DMS 273 treated with DMSO at 0.1 percent for 48 hours (cell line): ENCODE measurements around the gene TFF1.
"Not testable (repeated sequence)": the region's sequence is repeated elsewhere in the genome, so short reads cannot be mapped to it uniquely, and the experiment has no call there.

Experiments used
- DNase-seq: peaks from one replicate; lab custom pipeline; 2025; lab: John Stamatoyannopoulos, UW

Gene TFF1

GRCh38 chr21:42366292-42367010 is at the start of gene TFF1:
TFF1 (minus strand) TSS chr21:42366535; CDS start chr21:42366495, 40 bp downstream.
- DNase-seq = no peak

GRCh38 chr21:42414928-42415769 is 48.8 kb upstream of the TFF1 start:
- DNase-seq = no peak

DNA sequence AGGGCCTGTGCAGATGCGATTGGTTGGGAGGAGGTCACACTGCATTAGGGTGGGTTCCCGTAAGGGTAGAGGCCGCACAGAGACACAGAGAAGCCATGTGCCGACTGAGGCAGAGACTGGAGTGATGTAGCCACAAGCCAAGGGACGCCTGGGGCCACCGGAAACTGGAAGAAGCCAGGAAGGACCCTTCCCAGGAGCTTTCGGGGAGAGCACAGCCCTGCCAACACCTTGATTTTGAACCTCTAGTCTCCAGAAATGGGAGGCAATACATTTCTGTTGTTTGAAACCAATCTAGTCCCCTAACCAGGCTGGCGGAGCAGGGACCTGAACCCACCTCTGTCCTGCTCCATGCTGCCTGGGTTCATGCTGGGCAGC is 48.2 kb upstream of the TFF1 start:
- DNase-seq = no peak

DNA sequence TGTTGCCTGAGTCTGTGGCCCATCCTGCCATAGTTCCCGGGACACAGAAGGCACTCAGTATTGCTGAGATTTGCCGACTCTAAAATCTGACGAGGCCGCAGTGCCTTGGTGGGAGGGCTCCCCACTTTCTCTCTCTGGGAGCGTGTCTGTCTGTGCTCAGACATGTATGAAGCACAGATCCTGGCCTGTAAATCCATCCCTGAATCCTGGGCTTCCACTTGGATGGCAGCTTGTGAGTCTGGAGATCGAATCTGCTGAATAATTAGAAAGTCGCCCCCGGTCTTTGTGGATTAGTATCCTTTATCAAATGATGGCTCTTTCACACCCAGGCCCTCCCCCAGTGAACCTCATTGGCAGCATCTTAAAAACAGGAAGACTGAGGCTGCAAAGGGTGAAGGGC is 47.7 kb upstream of the TFF1 start:
- DNase-seq = no peak

DNA sequence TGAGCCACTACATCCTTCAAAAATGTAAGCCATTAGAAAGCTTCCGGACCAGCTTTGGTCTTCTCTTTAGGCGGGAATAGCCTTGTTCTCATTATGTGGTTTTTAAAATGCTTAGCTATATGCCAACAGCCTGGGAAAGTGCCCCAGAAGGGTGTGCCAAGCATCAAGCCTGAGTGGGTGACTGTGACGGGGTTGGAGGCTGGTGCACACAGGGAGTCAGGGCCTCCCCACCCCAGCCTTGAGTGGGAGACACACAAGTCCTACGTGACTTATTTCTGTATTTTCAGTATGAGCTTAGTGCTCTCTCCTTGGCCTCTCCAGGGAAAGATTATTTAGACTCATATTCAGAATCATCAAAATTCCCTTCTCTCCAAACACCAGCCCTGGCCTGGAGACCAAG is 47.2 kb upstream of the TFF1 start:
- no peak for DNase-seq

GRCh38 chr21:42413093-42413492 is 46.8 kb upstream of the TFF1 start:
- DNase-seq = no peak

GRCh38 chr21:42412636-42412933 is 46.2 kb upstream of the TFF1 start:
- DNase-seq = no peak

GRCh38 chr21:42411891-42412635 is 45.7 kb upstream of the TFF1 start:
- DNase-seq = no peak

DNA sequence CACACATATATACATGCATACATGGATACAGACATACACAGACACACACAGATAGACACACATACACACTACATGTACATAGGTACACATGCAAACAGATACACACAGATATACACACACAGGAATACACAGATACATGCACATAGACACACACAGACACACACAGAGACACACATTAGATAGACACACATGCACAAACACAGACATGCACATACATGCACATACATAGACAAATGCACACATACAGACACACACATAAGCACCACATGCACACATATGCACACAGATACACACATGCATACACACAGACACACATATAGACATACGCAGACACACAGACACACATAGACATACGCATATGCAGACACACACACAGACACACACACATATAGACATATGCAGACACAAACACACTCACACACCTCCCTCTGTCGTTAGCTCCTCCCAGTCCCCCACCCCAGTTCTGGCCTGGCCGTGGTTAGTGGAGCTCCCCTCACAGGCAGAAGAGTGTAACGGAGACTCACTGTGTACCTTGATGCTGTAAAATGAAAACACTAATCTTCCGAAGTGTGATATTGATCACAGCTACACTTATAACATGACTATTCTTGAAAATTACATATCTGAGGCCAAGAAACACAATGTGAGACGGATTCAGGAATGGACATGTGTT is 45.0 kb upstream of the TFF1 start:
- no peak for DNase-seq

DNA sequence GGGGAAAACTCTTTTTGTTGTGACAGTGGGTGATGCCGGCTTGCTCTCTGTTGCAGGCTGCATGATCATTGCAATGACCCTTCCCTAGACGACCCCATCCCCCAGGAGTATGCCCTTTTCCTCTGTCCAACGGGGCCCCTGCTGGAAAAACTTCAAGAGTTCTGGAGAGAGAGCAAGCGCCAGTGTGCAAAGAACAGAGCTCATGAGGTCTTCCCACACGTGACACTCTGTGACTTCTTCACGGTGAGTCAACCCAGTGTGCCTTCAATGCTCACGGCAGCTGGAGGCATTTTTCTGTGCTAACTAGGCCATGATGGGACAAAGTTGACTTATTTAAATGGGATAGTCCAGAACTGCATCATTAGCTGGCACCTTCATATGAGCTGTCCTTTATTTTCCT is 43.0 kb upstream of the TFF1 start:
- no peak for DNase-seq

GRCh38 chr21:42408718-42409117 is 42.4 kb upstream of the TFF1 start:
- DNase-seq = not testable (repeated sequence)

- DNase-seq = no peak
Observed at GRCh38 chr21:42407476-42407875, 41.1 kb upstream of the TFF1 start.

- DNase-seq = no peak
Observed at GRCh38 chr21:42406866-42407265, 40.5 kb upstream of the TFF1 start.

GRCh38 chr21:42406201-42406621 is 39.9 kb upstream of the TFF1 start:
- no peak for DNase-seq

DNA sequence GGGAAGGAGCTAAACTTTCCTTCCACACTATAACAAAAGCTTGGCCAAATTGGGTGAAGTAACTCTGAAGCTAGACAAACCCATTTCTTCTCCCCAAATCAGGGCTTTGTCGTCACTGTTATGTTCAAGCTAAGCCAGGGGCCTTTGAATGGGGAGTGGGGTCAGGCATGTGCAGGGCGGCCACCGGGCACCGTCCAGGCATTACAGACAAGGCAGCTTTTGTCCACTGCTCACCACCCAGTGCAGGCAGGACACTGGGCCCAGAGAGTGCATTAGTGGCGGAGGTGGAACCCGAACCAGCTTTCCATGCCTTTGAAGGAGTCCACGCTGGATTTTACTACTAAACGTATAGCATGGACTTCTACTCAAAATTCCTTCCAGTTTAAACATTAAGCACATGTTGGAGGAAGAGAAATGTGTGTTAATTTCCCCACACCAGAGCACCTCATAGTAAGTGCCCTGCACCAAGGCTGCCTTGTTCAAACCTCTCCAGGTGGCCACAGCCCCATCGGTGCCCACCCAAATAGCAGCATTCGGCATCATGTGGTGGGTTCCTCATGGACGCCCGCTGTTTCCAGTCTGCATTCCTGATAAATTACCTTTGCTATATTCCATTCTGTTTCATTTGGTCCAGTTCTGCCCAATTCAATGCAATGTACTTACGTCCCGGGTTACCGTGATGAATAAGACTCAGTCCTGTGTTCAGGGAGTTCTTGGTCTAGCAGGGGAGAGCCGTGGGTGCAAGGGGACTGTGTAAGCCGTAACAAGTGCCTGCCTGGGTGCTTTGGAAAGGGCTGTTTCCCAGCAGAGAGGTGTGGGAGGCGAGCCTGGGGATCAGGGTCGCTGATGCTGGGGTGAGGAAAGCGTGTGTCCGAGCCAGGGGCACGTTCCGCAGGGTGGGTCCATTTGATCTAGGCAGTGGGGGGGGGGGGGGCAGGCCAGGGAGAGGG is 39.0 kb upstream of the TFF1 start:
- DNase-seq = no peak

GRCh38 chr21:42404539-42404938 is 38.2 kb upstream of the TFF1 start:
- no peak for DNase-seq

DNA sequence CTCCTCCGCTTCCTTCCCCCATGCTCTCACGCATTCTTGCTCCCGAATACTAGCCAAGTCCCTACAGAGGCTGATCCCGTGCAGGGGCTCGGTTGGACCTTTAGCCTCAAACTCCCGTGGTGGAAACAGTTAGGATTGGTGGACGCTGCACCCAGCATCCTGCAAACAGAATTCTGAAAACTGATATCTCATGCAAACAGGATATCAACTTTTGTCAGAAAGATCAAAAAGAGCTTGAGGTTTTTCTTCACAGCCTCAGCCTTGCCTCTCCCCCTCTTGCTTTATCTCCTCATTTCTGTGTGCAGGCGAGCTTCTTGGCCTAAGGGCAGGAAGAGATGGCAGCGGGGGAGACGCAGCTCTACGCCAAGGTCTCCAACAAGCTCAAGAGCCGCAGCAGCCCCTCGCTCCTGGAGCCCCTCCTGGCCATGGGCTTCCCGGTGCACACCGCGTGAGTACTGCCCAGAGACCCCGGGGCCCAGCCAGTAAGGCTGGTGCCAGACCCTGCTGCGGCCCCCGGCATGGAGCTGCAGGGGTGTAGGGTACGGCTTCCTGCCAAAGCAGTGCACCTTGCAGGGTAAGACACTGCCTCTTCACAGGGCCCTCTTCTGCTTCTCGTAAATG is 37.4 kb upstream of the TFF1 start, which contains the start of gene UBASH3A:
Gene UBASH3A, plus strand, starts transcription at position 292 of the 621 bp plus-strand sequence. Its CDS starts 44 bp downstream, at position 336.
- DNase-seq = no peak

- no peak for DNase-seq
Observed at GRCh38 chr21:42401820-42402251, 35.5 kb upstream of the TFF1 start.

DNA sequence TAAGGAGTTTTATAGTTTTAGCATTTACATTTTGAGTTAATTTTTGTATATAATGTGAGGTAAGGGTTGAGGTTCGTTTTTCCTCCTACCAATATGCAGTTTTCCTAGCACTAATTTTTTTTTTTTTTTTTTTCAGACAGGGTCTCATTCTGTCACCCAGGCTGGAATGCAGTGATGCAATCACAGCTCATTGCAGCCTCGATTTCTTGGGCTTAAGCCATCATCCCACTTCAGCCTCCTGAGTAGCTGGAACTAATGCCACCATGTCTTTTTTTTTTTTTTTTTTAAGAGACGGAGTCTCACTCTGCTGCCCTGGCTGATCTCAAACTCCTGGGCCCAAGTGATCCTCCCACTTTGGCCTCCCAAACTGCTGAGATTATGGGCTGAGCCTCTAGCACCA is 34.8 kb upstream of the TFF1 start:
- no peak for DNase-seq

GRCh38 chr21:42400525-42400924 is 34.2 kb upstream of the TFF1 start:
- no peak for DNase-seq
